Measurements from ENCODE around the gene MYH11. TPM values are rescaled to one million over a fixed set of nuclear protein-coding genes. Genes with fewer than 3 reads are reported as not detected.
A peak's percentile ranks its signal among the peaks of the same experiment; 100 is the strongest.

MYH11 gene
- total RNA-seq, 4 donors from 2014 or later = 121 to 1,349 (median 217) TPM

GRCh38 chr16:15836074-15836473, 20.8 kb downstream of the MYH11 start:
- DNase-seq = no peak
- H3K4me1 ChIP-seq = peaks cover 0 to 21% (median 0%) of the 10 kb centered on the region in 3 donors
- no peaks in the 10 kb centered on the region for H3K36me3 ChIP-seq
- WGBS, 2 donors = 75 to 80% methylated on average over 6 of the region's 6 CpGs
- H3K27ac ChIP-seq = peak overlapping the region in 3 of 4 donors; percentile 48 to 75 (median 67)
- intact Hi-C loops (cut with DNase I) = no loop called here
- H3K9me3 ChIP-seq = no peaks in the 10 kb centered on the region
- H3K4me3 ChIP-seq = no peak overlapping the region
- H3K27me3 ChIP-seq = no peaks in the 10 kb centered on the region
- TF ChIP-seq, protein P1, sequence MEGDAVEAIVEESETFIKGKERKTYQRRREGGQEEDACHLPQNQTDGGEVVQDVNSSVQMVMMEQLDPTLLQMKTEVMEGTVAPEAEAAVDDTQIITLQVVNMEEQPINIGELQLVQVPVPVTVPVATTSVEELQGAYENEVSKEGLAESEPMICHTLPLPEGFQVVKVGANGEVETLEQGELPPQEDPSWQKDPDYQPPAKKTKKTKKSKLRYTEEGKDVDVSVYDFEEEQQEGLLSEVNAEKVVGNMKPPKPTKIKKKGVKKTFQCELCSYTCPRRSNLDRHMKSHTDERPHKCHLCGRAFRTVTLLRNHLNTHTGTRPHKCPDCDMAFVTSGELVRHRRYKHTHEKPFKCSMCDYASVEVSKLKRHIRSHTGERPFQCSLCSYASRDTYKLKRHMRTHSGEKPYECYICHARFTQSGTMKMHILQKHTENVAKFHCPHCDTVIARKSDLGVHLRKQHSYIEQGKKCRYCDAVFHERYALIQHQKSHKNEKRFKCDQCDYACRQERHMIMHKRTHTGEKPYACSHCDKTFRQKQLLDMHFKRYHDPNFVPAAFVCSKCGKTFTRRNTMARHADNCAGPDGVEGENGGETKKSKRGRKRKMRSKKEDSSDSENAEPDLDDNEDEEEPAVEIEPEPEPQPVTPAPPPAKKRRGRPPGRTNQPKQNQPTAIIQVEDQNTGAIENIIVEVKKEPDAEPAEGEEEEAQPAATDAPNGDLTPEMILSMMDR (IDR thresholded peaks at IDR 0.05) = no peak
- TF ChIP-seq POLR2A (IDR thresholded peaks at IDR 0.05) = no peak

- no peaks in the 10 kb centered on the region for H3K27me3 ChIP-seq
- DNase-seq = no peak
- WGBS, 2 donors = 23 to 56% methylated on average over 2 of the region's 2 CpGs
- no peak overlapping the region for H3K4me3 ChIP-seq
- no peaks in the 10 kb centered on the region for H3K9me3 ChIP-seq
- no peaks in the 10 kb centered on the region for H3K36me3 ChIP-seq
- H3K27ac ChIP-seq = peak overlapping the region in 3 of 4 donors; percentile 52 to 75 (median 67)
- peaks cover 0 to 21% (median 0%) of the 10 kb centered on the region in 3 donors for H3K4me1 ChIP-seq
- intact Hi-C loops (cut with DNase I) = no loop called here
- TF ChIP-seq, protein P1 (IDR thresholded peaks at IDR 0.05) = no peak
- no peak for TF ChIP-seq POLR2A (IDR thresholded peaks at IDR 0.05)
Observed at GRCh38 chr16:15835136-15835878, 21.5 kb downstream of the MYH11 start.

DNA sequence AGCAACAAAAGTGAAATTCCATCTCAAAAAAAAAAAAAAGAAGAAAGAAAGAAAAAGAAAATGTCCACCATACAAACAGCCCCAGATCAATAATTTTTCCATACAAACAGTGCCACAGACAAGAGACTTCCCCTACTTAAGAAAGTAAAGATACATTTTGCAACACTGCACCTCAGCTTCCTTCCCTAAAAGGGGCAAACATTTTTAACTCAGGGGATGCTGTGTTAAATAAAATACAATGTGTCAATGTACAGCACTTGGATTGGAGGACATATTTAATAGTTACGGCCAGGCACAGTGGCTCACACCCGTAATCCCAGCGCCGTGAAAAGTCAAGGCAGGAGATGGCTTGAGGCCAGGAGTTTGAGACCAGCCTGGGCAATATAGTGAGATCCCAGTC, 22.3 kb downstream of the MYH11 start:
- H3K27me3 ChIP-seq = no peaks in the 10 kb centered on the region
- 65 to 78% methylated on average over 4 of the region's 4 CpGs for WGBS, 2 donors
- peak overlapping the region in 3 of 4 donors; percentile 52 to 75 (median 53) for H3K27ac ChIP-seq
- H3K4me3 ChIP-seq = no peak overlapping the region
- intact Hi-C loops (cut with DNase I) = no loop called here
- H3K36me3 ChIP-seq = no peaks in the 10 kb centered on the region
- no peak for DNase-seq
- no peaks in the 10 kb centered on the region for H3K9me3 ChIP-seq
- peaks cover 0 to 26% (median 5%) of the 10 kb centered on the region in 3 donors for H3K4me1 ChIP-seq
- TF ChIP-seq, protein P1 (IDR thresholded peaks at IDR 0.05) = no peak
- no peak for TF ChIP-seq POLR2A (IDR thresholded peaks at IDR 0.05)

GRCh38 chr16:15833541-15833940, 23.3 kb downstream of the MYH11 start:
- no peaks in the 10 kb centered on the region for H3K36me3 ChIP-seq
- WGBS, 2 donors = 68 to 73% methylated on average over 9 of the region's 9 CpGs

DNA sequence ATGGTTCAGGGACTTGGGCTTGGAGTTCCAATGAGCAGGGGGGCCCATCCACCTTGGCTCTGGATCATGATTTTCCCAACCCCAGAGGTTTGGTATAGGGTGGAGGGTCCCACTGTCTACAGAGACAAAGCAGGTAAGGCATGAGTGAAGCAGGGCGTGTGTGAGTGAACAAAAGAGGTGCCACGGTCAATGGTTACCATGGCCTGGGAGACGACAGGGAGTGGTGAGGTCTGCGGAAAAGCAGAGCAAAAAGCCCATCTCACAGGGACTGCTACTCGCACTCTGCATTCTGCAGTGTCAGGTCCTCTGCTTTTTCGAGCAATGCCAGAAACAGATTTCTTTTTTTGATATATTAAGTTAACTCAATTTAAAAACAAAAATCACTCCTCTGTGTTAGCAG, 24.6 kb downstream of the MYH11 start:
- Histone ChIP-seq H3K4me3 (no peak overlapping the region), H3K27me3 (no peaks in the 10 kb centered on the region), H3K4me1 (peaks cover 0 to 17% (median 12%) of the 10 kb centered on the region in 3 donors), H3K36me3 (no peaks in the 10 kb centered on the region), H3K9me3 (no peaks in the 10 kb centered on the region), H3K27ac (peak overlapping the region in 3 of 4 donors; percentile 37 to 75 (median 52))
- 78% methylated on average over 6 of the region's 6 CpGs for WGBS, 2 donors
- no peak for DNase-seq
- intact Hi-C loops (cut with DNase I) = no loop called here
- no peak for TF ChIP-seq POLR2A (IDR thresholded peaks at IDR 0.05)
- TF ChIP-seq, protein P1 (IDR thresholded peaks at IDR 0.05) = no peak

More at GRCh38 chr16:15833541-15833940, 23.3 kb downstream of the MYH11 start:
- peaks cover 0 to 26% (median 12%) of the 10 kb centered on the region in 3 donors for H3K4me1 ChIP-seq
- no peaks in the 10 kb centered on the region for H3K27me3 ChIP-seq
- H3K4me3 ChIP-seq = no peak overlapping the region
- peak overlapping the region; percentile 19 to 75 (median 55) for H3K27ac ChIP-seq
- intact Hi-C loops (cut with DNase I) = no loop called here
- no peak for DNase-seq
- H3K9me3 ChIP-seq = no peaks in the 10 kb centered on the region
- TF ChIP-seq, protein P1 (IDR thresholded peaks at IDR 0.05) = no peak
- TF ChIP-seq POLR2A (IDR thresholded peaks at IDR 0.05) = no peak

Measured in esophagus squamous epithelium (tissue), 5 donors.